Body of pancreas (tissue), 4 donors: Measurements from ENCODE around the gene CREM.
A peak's percentile ranks its signal among the peaks of the same experiment; 100 is the strongest.

Experiments used
- CTCF ChIP-seq, 7 experiments: fragments of 450-650 bp in 4 of 7; fragments of 200-600 bp in 3 of 7; sonication (generic) in 3 of 7; IDR thresholded peaks; one replicate each; pipeline ENCODE4 v1.5.1; 2016 to 2019; ENCODE audit warnings: antibody characterized with exemption in 7 of 7
- POLR2A ChIP-seq, 3 donors: fragments of 450-650 bp; IDR thresholded peaks; one replicate each; pipeline ENCODE4 v1.6.1; 2016; ENCODE audit warnings: antibody characterized with exemption in 3 of 3, mild to moderate bottlenecking in 2 of 3

- TF ChIP-seq CTCF (IDR thresholded peaks at IDR 0.05) (no peak), POLR2A (IDR thresholded peaks at IDR 0.05) (peak in 1 of 3 donors; percentile 57)
Observed at GRCh38 chr10:35191523-35191922, 64.9 kb downstream of the CREM start.
